ENCODE results near the gene HEMK1. TPM values are rescaled to one million over a fixed set of nuclear protein-coding genes. Genes with fewer than 3 reads are reported as not detected.

HEMK1 gene
- total RNA-seq, 1 experiment from 2014 or later: 20.9 TPM

- no peak for TF ChIP-seq ZNF425 (CRISPR knock-in tag; conservative IDR thresholded peaks at IDR 0.05)
- TF ChIP-seq ZBTB21 (CRISPR knock-in tag; IDR thresholded peaks at IDR 0.05; ENCODE audit: borderline replicate concordance): 0 out of 2 replicates have a peak, but pooled peaks have one; percentile 74
- TF ChIP-seq, protein P1, sequence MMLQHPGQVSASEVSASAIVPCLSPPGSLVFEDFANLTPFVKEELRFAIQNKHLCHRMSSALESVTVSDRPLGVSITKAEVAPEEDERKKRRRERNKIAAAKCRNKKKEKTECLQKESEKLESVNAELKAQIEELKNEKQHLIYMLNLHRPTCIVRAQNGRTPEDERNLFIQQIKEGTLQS (CRISPR knock-in tag; conservative IDR thresholded peaks at IDR 0.05): no peak
- no peak for TF ChIP-seq GRHL2 (CRISPR knock-in tag; IDR thresholded peaks at IDR 0.05; ENCODE audit: insufficient replicate concordance, severe bottlenecking)
- no peak for TF ChIP-seq ZNF671 (CRISPR knock-in tag; IDR thresholded peaks at IDR 0.05)
- TF ChIP-seq, protein P2, sequence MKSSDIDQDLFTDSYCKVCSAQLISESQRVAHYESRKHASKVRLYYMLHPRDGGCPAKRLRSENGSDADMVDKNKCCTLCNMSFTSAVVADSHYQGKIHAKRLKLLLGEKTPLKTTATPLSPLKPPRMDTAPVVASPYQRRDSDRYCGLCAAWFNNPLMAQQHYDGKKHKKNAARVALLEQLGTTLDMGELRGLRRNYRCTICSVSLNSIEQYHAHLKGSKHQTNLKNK (CRISPR knock-in tag; IDR thresholded peaks at IDR 0.05): no peak
- TF ChIP-seq HMGA2 (CRISPR knock-in tag; IDR thresholded peaks at IDR 0.05): no peak
- no peak for TF ChIP-seq FOXJ3 (CRISPR knock-in tag; IDR thresholded peaks at IDR 0.05; ENCODE audit: borderline replicate concordance)
- TF ChIP-seq ZNF317 (CRISPR knock-in tag; IDR thresholded peaks at IDR 0.05; ENCODE audit: borderline replicate concordance, low read depth): peak; percentile 50; the same call in 1 of the 2 replicates
- TF ChIP-seq ZNF219 (CRISPR knock-in tag; IDR thresholded peaks at IDR 0.05; ENCODE audit: borderline replicate concordance): peak; percentile 91; the same call in 1 of the 2 replicates
- TF ChIP-seq FOXP1 (CRISPR knock-in tag; IDR thresholded peaks at IDR 0.05; ENCODE audit: borderline replicate concordance): peak; percentile 96
- TF ChIP-seq CBFB (CRISPR knock-in tag; IDR thresholded peaks at IDR 0.05; ENCODE audit: low read depth): no peak
- TF ChIP-seq E2F1 (CRISPR knock-in tag; IDR thresholded peaks at IDR 0.05): 0 out of 2 replicates have a peak, but pooled peaks have one; percentile 45
- peak; percentile 93 for TF ChIP-seq TEAD4 (CRISPR knock-in tag; IDR thresholded peaks at IDR 0.05)
- no peak for TF ChIP-seq PRRX2 (CRISPR knock-in tag; IDR thresholded peaks at IDR 0.05)
- TF ChIP-seq SMAD4 (CRISPR knock-in tag; IDR thresholded peaks at IDR 0.05): peak; percentile 87
- no peak for TF ChIP-seq EMX1 (CRISPR knock-in tag; IDR thresholded peaks at IDR 0.05)
- TF ChIP-seq RORB (CRISPR knock-in tag; IDR thresholded peaks at IDR 0.05): no peak
- TF ChIP-seq, protein P3, sequence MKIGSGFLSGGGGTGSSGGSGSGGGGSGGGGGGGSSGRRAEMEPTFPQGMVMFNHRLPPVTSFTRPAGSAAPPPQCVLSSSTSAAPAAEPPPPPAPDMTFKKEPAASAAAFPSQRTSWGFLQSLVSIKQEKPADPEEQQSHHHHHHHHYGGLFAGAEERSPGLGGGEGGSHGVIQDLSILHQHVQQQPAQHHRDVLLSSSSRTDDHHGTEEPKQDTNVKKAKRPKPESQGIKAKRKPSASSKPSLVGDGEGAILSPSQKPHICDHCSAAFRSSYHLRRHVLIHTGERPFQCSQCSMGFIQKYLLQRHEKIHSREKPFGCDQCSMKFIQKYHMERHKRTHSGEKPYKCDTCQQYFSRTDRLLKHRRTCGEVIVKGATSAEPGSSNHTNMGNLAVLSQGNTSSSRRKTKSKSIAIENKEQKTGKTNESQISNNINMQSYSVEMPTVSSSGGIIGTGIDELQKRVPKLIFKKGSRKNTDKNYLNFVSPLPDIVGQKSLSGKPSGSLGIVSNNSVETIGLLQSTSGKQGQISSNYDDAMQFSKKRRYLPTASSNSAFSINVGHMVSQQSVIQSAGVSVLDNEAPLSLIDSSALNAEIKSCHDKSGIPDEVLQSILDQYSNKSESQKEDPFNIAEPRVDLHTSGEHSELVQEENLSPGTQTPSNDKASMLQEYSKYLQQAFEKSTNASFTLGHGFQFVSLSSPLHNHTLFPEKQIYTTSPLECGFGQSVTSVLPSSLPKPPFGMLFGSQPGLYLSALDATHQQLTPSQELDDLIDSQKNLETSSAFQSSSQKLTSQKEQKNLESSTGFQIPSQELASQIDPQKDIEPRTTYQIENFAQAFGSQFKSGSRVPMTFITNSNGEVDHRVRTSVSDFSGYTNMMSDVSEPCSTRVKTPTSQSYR (CRISPR knock-in tag; IDR thresholded peaks at IDR 0.05): peak; percentile 94
- no peak for TF ChIP-seq GTF2I (CRISPR knock-in tag; conservative IDR thresholded peaks at IDR 0.05)
- TF ChIP-seq SOX15 (CRISPR knock-in tag; IDR thresholded peaks at IDR 0.05): no peak
- TF ChIP-seq, protein P4, sequence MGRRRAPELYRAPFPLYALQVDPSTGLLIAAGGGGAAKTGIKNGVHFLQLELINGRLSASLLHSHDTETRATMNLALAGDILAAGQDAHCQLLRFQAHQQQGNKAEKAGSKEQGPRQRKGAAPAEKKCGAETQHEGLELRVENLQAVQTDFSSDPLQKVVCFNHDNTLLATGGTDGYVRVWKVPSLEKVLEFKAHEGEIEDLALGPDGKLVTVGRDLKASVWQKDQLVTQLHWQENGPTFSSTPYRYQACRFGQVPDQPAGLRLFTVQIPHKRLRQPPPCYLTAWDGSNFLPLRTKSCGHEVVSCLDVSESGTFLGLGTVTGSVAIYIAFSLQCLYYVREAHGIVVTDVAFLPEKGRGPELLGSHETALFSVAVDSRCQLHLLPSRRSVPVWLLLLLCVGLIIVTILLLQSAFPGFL (CRISPR knock-in tag; IDR thresholded peaks at IDR 0.05; ENCODE audit: borderline replicate concordance): peak; percentile 34; the same call in 1 of the 2 replicates
- peak; percentile 89 for TF ChIP-seq SMAD3 (CRISPR knock-in tag; IDR thresholded peaks at IDR 0.05; ENCODE audit: borderline replicate concordance)
- no peak for TF ChIP-seq ZSCAN18 (CRISPR knock-in tag; IDR thresholded peaks at IDR 0.05)
- TF ChIP-seq, protein P5, sequence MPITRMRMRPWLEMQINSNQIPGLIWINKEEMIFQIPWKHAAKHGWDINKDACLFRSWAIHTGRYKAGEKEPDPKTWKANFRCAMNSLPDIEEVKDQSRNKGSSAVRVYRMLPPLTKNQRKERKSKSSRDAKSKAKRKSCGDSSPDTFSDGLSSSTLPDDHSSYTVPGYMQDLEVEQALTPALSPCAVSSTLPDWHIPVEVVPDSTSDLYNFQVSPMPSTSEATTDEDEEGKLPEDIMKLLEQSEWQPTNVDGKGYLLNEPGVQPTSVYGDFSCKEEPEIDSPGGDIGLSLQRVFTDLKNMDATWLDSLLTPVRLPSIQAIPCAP (CRISPR knock-in tag; IDR thresholded peaks at IDR 0.05): peak; percentile 88
- TF ChIP-seq USF1 (CRISPR knock-in tag; IDR thresholded peaks at IDR 0.05): peak; percentile 86
- TF ChIP-seq JUN (CRISPR knock-in tag; IDR thresholded peaks at IDR 0.05): peak; percentile 94
- TF ChIP-seq, protein P6, sequence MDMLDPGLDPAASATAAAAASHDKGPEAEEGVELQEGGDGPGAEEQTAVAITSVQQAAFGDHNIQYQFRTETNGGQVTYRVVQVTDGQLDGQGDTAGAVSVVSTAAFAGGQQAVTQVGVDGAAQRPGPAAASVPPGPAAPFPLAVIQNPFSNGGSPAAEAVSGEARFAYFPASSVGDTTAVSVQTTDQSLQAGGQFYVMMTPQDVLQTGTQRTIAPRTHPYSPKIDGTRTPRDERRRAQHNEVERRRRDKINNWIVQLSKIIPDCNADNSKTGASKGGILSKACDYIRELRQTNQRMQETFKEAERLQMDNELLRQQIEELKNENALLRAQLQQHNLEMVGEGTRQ (CRISPR knock-in tag; IDR thresholded peaks at IDR 0.05): peak; percentile 75
Measured at GRCh38 chr3:50525987-50526386, 43.3 kb upstream of the HEMK1 start (continued).
